Activated CD4-positive, CD25-positive, alpha-beta regulatory T cell (primary cell): ENCODE results near the gene GABRE.

Source experiments
- DNase-seq, 4 experiments: peaks; one replicate each; lab custom pipeline; 2025; lab: John Stamatoyannopoulos, UW

GABRE gene, protein sequence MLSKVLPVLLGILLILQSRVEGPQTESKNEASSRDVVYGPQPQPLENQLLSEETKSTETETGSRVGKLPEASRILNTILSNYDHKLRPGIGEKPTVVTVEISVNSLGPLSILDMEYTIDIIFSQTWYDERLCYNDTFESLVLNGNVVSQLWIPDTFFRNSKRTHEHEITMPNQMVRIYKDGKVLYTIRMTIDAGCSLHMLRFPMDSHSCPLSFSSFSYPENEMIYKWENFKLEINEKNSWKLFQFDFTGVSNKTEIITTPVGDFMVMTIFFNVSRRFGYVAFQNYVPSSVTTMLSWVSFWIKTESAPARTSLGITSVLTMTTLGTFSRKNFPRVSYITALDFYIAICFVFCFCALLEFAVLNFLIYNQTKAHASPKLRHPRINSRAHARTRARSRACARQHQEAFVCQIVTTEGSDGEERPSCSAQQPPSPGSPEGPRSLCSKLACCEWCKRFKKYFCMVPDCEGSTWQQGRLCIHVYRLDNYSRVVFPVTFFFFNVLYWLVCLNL

GRCh38 chrX:151974336-151975227 is at the start of gene GABRE:
Gene GABRE, minus strand, starts transcription at chrX:151974676. Its CDS starts 51 bp downstream, at chrX:151974625.
- DNase-seq = no peak

DNA sequence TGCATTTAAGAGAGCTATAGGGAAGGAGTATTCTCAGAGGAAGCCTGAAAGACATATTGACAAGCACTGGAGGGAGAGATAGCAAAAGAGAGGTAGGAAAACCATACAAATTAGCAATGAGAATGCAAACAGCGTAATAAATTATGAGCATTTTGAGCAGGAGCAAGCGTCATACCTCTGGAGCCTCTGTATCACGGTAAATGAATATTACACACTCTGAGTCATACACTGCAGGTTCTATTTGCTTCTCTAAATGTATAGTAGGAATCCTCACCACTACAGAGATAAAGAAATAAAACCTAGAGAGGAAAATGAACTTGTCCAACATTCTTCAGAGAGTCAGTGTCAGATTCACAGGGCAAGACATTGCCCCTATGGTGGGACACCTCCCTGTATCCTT is 46.4 kb upstream of the GABRE start:
- no peak for DNase-seq

- DNase-seq = no peak
Measured at GRCh38 chrX:151999813-152000212, 25.3 kb upstream of the GABRE start.

GRCh38 chrX:151997539-151997938 is 23.1 kb upstream of the GABRE start:
- DNase-seq = no peak

DNA sequence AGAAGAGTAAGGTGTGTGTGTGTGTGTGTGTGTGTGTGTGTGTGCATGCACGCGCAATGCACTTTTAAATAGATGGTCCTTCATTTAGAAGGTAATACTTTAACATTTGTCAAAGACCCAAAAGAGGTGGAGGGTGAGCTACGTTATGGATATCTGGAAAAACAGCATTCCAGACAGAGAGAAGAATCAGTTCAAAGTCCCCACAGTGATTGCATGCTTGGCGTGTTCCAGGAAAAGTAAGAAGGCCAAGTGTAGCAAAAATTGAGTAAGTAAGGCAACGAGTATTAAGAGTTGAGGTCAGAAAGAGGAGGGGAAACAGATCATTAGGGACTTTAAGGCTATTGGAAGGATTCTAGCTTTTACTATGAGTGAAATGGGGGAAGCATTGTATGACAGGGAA is 21.9 kb upstream of the GABRE start:
- no peak for DNase-seq

DNA sequence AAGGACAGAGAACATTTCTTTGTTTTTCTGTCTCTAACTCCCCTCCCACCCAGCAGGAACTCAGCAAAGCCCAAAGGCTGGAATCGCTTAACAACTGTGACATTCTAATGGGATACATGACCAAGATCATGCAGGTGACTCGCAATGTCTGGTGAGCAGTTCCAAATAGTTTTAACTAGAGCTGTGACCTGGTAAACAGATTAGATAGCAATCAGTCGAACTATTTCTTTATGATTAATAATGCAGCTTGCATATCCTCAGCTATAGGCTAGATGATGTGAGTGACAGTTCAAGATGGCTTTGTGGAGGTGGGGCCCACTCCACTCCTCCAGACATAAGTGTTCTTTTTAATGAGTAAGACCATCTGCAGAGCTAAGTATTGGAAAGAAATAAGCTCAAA is 20.0 kb upstream of the GABRE start:
- DNase-seq = no peak

GRCh38 chrX:151988706-151989299 is 14.3 kb upstream of the GABRE start:
- DNase-seq = no peak

GRCh38 chrX:151987108-151987507 is 12.6 kb upstream of the GABRE start:
- DNase-seq = no peak

DNA sequence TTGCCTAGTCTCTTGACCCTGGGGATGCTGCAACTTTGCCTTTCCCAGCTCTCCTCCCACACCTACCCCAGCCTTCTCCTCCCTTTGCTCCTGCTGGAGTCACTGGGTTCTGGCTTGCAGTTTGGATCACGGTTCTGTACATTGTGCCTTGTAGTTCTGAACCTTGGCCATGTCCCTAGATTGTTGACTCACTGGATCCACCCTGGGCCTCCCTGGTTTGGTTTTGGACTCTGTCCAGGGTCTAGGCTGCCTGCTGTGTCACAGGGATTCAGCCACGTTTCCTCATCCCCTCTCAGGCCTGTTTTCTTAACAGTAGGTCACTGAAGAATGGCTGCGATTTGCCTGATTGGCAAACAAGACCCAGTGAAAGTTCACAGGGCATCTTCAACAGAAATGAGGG is 11.5 kb upstream of the GABRE start:
- DNase-seq = no peak

DNA sequence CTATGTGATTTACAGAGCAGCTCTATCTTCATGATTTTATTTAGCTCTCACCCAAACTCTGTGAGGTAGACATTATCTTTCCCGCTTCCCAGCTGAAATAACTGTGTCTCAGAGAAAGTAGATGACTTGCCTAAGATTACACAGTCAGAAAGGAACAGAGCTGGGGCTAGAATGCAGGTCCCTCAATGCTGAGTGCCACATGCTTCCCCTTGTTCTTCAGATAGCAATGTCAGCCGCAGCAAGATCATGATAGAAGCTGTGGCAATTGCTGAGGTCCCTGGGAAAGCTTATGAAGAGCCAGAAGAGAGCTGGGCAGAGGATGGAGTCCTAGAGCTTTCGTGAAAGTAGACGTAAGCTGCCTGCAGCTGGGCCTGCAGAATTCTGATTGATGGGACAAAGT is 11.1 kb upstream of the GABRE start:
- DNase-seq = no peak

- DNase-seq = no peak
Measured at GRCh38 chrX:151984902-151985301, 10.4 kb upstream of the GABRE start.

DNA sequence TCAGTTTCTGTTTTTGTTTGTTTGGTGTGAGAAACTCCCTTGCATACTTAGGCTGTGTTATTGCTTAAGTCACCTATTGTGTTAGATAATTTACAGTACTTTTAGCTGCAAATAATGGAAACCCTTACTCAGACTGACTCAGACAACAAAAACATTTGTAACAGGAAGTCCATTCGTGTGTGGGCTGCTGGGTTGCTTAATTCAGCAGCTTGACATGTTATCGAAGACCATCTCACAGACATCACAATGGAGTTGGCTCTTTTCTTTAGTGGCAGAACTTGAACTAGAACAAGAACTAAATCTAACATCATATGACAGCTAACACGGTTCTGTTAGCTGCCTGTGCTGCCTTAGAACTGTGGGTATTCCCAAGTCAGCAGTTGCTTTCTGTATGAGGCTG is 9.9 kb upstream of the GABRE start:
- no peak for DNase-seq

GRCh38 chrX:151983186-151983585 is 8.7 kb upstream of the GABRE start:
- DNase-seq = no peak

DNA sequence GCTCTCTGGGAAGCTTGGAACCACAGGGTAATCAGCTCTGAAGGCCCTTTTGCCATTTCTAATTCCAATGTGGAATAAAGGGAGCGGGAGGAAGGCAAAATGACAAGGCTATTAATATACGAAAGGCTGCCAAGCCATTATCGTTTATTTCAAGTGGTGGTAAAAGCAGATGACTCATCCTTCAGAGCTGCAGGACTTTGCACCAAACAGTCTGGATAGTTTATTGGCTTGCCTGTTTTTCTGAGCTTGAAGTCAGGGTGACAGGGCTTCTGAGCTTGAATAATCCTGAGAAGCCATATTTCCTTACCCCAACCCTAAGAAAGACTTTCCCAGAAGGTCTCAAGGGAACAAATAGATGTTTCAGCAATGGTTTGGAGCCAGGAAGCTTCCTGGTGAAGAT is 7.7 kb upstream of the GABRE start:
- DNase-seq = no peak

DNA sequence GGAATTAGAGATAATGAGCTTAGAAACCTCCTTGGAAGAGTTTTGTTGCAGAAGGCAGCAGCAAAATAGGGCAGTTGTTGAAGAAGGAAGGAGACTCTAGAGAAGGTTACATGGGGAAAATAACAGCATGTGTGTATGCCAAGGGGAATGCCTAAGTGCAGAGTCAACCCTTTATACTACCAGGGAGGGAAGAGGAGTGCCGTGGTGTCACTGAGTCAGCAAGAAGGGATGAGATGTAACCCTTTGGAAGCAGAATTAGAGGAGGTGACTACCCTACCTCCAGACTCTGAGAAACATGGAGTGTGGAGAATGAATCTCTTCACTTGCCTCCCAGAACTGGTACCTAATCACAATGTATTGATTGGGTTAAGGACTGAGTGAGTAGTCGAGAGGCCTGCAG is 6.7 kb upstream of the GABRE start:
- DNase-seq = no peak

DNA sequence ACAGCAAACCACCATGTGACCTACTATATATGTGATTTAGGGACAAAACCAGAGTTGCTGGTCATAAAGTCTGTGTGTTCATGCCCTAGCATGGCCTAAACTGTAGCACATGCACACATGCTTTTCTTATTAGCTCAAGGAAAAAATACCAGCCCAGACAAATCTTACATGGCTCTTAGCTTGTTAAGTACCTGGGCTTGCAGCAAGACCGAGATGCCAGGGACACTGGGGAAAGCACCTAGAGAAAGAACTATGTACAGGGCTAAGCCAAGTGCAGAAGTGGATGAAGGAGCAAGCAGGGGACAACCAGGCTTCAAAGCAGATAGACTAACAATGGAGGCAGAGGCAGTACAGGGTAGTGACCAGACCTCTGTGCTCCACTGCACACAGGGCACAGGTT is 3.4 kb upstream of the GABRE start:
- no peak for DNase-seq

- DNase-seq = no peak
Measured at GRCh38 chrX:151977009-151977408, 2.5 kb upstream of the GABRE start.

GRCh38 chrX:151975736-151976275 is 1.3 kb upstream of the GABRE start:
- no peak for DNase-seq

DNA sequence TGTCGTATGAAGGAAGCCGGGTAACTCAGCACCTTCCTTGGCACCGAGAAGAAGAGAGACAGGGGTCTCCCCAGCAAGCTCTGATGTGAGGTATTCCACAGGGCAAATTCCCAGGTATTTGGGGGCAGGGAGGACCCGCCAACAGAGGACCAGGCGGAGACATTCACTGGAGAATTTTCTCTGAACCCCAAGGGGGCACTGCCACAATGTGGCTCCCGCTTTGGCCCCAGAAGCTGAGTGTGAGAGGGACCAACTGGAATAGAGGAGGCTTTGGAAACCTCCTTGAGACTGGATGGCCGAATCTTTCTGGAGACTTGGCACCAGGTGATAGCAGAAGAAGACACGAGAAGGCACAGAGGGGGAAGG is 735 bp upstream of the GABRE start:
- no peak for DNase-seq

- no peak for DNase-seq
Measured at GRCh38 chrX:151973851-151974335, 583 bp downstream of the GABRE start.

GRCh38 chrX:151973060-151973661 is 1.3 kb downstream of the GABRE start:
- DNase-seq = no peak

DNA sequence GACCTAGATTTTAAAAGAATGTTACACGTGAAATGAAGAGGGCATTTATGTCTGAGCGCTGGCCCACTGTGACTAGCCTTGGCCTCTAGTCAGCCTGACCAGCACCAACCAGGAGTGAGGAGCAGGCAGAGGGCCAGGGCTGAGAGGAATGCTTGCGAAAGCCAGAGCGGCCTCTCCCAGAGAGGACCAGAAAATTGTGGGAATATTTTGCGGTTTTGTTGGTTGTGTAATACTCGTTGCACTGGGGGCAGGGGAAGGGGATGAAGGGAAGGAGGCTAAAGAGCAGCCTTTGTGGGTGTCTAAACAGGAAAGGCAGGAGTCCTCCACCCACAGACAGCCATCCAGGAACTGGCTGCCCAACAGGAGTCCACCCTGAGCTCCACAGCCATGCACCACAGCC is 3.8 kb downstream of the GABRE start:
- DNase-seq = no peak
